HEK293 (cell line): ENCODE results near the gene PCDHGC5.

Experiments
- CTCF ChIA-PET: fragments of 350-600 bp; formaldehyde crosslinking; extraction: SDS; loops from one replicate; lab custom pipeline; 2021; ENCODE audit warnings: antibody characterized with exemption; lab: Yijun Ruan, JAX
- POLR2A ChIA-PET: fragments of 300-600 bp; formaldehyde crosslinking; extraction: SDS; loops from one replicate; lab custom pipeline; 2020; ENCODE audit warnings: antibody characterized with exemption, inconsistent platforms; lab: Yijun Ruan, JAX
- H3K27ac ChIP-seq: fragments of 200-500 bp; sonication (Bioruptor generic); 2 replicates; pipeline ENCODE4 v1.5.1; 2014; ENCODE audit warnings: low read depth, low read length, control low read depth, inconsistent platforms; ENCODE audit errors: extremely low read depth
- H3K36me3 ChIP-seq, 2 experiments: fragments of 200-500 bp in 1 of 2; sonication (Bioruptor generic) in 1 of 2; 1 replicate in 1 of 2; 2 replicates in 1 of 2; pipeline ENCODE4 v1.5.1; 2014 to 2017; ENCODE audit warnings: inconsistent platforms in 2 of 2, low read length in 2 of 2; ENCODE audit not compliant: control insufficient read depth in 2 of 2, insufficient read depth in 1 of 2
- H3K4me1 ChIP-seq: fragments of 200-500 bp; sonication (Bioruptor generic); 2 replicates; pipeline ENCODE4 v1.5.1; 2014; ENCODE audit warnings: mild to moderate bottlenecking, low read length, inconsistent platforms; ENCODE audit not compliant: control insufficient read depth, insufficient read depth
- H3K4me3 ChIP-seq: 2 replicates; pipeline ENCODE4 v1.5.1; 2011; ENCODE audit warnings: low read depth, mild to moderate bottlenecking, control low read depth, low read length, moderate library complexity
- H3K9me3 ChIP-seq: fragments of 200-500 bp; sonication (Bioruptor generic); 2 replicates; pipeline ENCODE4 v1.5.1; 2014; ENCODE audit warnings: low read depth, low read length, inconsistent platforms; ENCODE audit not compliant: control insufficient read depth, insufficient read depth
- AEBP2 ChIP-seq: fragments of 450-650 bp; formaldehyde crosslinking; IDR thresholded peaks from 2 replicates; pipeline ENCODE4 v1.5.1; 2016; ENCODE audit warnings: missing biosample characterization, missing genetic modification characterization, borderline replicate concordance
- BCL6B ChIP-seq: fragments of 450-650 bp; formaldehyde crosslinking; IDR thresholded peaks from 2 replicates; pipeline ENCODE4 v1.5.1; 2017; ENCODE audit warnings: missing biosample characterization, missing genetic modification characterization
- CTCF ChIP-seq: fragments of 450-650 bp; formaldehyde crosslinking; IDR thresholded peaks from 2 replicates; pipeline ENCODE4 v1.5.1; 2016; ENCODE audit warnings: missing biosample characterization, missing genetic modification characterization
- HOXA7 ChIP-seq: sonication (generic); formaldehyde crosslinking; IDR thresholded peaks from 2 replicates; pipeline ENCODE4 v1.8.1; 2022; ENCODE audit warnings: missing genetic modification reagents, borderline replicate concordance
- KLF16 ChIP-seq: fragments of 450-650 bp; formaldehyde crosslinking; IDR thresholded peaks from 2 replicates; pipeline ENCODE4 v1.5.1; 2017; ENCODE audit warnings: missing biosample characterization, missing genetic modification characterization
- KLF8 ChIP-seq: fragments of 450-650 bp; formaldehyde crosslinking; IDR thresholded peaks from 2 replicates; pipeline ENCODE4 v1.5.1; 2016; ENCODE audit warnings: missing biosample characterization, missing genetic modification characterization
- MYNN ChIP-seq: fragments of 450-650 bp; formaldehyde crosslinking; IDR thresholded peaks from 2 replicates; pipeline ENCODE4 v1.5.1; 2016; ENCODE audit warnings: missing biosample characterization, missing genetic modification characterization, borderline replicate concordance
- PRDM1 ChIP-seq: fragments of 450-650 bp; formaldehyde crosslinking; IDR thresholded peaks from 2 replicates; pipeline ENCODE4; 2016; ENCODE audit warnings: missing biosample characterization, missing genetic modification characterization
- ZFP41 ChIP-seq: fragments of 450-650 bp; formaldehyde crosslinking; IDR thresholded peaks from 2 replicates; pipeline ENCODE4 v1.5.1; 2016; ENCODE audit warnings: missing biosample characterization, missing genetic modification characterization, borderline replicate concordance
- ZNF114 ChIP-seq: fragments of 450-650 bp; formaldehyde crosslinking; IDR thresholded peaks from 2 replicates; pipeline ENCODE4 v1.5.0; 2017; ENCODE audit warnings: missing biosample characterization, missing genetic modification characterization
- ZNF16 ChIP-seq: fragments of 450-650 bp; formaldehyde crosslinking; IDR thresholded peaks from 2 replicates; pipeline ENCODE4 v1.5.1; 2016; ENCODE audit warnings: low read depth, missing biosample characterization, missing genetic modification characterization
- ZNF202 ChIP-seq: fragments of 450-650 bp; formaldehyde crosslinking; IDR thresholded peaks from 2 replicates; pipeline ENCODE4 v1.5.1; 2016; ENCODE audit warnings: missing biosample characterization, missing genetic modification characterization, borderline replicate concordance
- ZNF248 ChIP-seq: fragments of 450-650 bp; formaldehyde crosslinking; IDR thresholded peaks from 2 replicates; pipeline ENCODE4 v1.5.1; 2017; ENCODE audit warnings: missing biosample characterization, missing genetic modification characterization
- ZNF335 ChIP-seq: fragments of 450-650 bp; formaldehyde crosslinking; conservative IDR thresholded peaks from 2 replicates; pipeline ENCODE4 v1.5.1; 2016; ENCODE audit warnings: missing biosample characterization, missing genetic modification characterization
- ZNF398 ChIP-seq: fragments of 450-650 bp; formaldehyde crosslinking; IDR thresholded peaks from 2 replicates; pipeline ENCODE4 v1.5.1; 2017; ENCODE audit warnings: missing biosample characterization, missing genetic modification characterization
- ZNF426 ChIP-seq: fragments of 450-650 bp; formaldehyde crosslinking; IDR thresholded peaks from 2 replicates; pipeline ENCODE4 v1.5.1; 2017; ENCODE audit warnings: missing biosample characterization, missing genetic modification characterization, mild to moderate bottlenecking, inconsistent platforms, moderate library complexity
- ZNF433 ChIP-seq: fragments of 450-650 bp; formaldehyde crosslinking; IDR thresholded peaks from 2 replicates; pipeline ENCODE4 v1.5.1; 2016; ENCODE audit warnings: missing biosample characterization, missing genetic modification characterization, low read depth
- ZNF48 ChIP-seq: fragments of 450-650 bp; formaldehyde crosslinking; IDR thresholded peaks from 2 replicates; pipeline ENCODE4 v1.5.1; 2016; ENCODE audit warnings: missing biosample characterization, missing genetic modification characterization
- ZNF521 ChIP-seq: fragments of 450-650 bp; formaldehyde crosslinking; IDR thresholded peaks from 2 replicates; pipeline ENCODE4 v1.5.1; 2017; ENCODE audit warnings: missing biosample characterization, mild to moderate bottlenecking, missing genetic modification characterization
- ZNF670 ChIP-seq: fragments of 450-650 bp; formaldehyde crosslinking; IDR thresholded peaks from 2 replicates; pipeline ENCODE4 v1.5.1; 2016; ENCODE audit warnings: missing biosample characterization, missing genetic modification characterization, low read depth
- ZNF830 ChIP-seq: fragments of 450-650 bp; IDR thresholded peaks from 2 replicates; pipeline ENCODE4 v1.5.0; 2018; ENCODE audit warnings: missing biosample characterization, missing genetic modification characterization, low read depth, mild to moderate bottlenecking, moderate library complexity
- TF ChIP-seq, protein P1 (sequence below): fragments of 450-650 bp; formaldehyde crosslinking; IDR thresholded peaks from 2 replicates; pipeline ENCODE4 v1.5.1; 2016; ENCODE audit warnings: missing biosample characterization, missing genetic modification characterization
- TF ChIP-seq, protein P2 (sequence below): fragments of 450-650 bp; formaldehyde crosslinking; IDR thresholded peaks from 2 replicates; pipeline ENCODE4 v1.5.1; 2016; ENCODE audit warnings: missing biosample characterization, missing genetic modification characterization, low read depth

Gene PCDHGC5

DNA sequence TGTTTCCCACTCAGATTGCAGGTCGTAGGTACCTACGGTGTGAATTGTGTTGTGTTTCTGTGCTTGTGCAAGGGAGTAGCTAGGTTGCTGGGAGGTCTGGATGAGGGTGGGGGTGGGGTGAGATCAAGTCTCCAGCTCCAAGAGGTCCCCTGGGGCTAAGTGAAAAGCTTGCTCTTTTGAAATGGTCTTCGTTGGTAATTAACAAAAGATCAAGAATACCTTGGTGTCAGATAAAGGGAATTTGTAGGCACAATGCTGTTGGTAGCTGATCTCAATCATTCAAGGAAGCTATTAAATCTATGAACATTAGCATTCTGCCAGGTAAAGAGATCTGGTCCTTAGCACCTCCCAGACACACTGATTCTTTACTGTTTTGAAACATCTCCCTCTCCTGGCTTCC lies 5.0 kb upstream of the PCDHGC5 start (continued):
- TF ChIP-seq CTCF (tag by site-specific recombination), result no peak
- TF ChIP-seq PRDM1, result no peak
- no peak for TF ChIP-seq ZNF114 (tag by site-specific recombination)
- no peak for TF ChIP-seq KLF16 (tag by site-specific recombination)
- TF ChIP-seq BCL6B (tag by site-specific recombination), result no peak
- no peak for TF ChIP-seq HOXA7 (CRISPR knock-in tag)
- no peak for TF ChIP-seq ZNF433 (tag by site-specific recombination)
- TF ChIP-seq, protein P1, sequence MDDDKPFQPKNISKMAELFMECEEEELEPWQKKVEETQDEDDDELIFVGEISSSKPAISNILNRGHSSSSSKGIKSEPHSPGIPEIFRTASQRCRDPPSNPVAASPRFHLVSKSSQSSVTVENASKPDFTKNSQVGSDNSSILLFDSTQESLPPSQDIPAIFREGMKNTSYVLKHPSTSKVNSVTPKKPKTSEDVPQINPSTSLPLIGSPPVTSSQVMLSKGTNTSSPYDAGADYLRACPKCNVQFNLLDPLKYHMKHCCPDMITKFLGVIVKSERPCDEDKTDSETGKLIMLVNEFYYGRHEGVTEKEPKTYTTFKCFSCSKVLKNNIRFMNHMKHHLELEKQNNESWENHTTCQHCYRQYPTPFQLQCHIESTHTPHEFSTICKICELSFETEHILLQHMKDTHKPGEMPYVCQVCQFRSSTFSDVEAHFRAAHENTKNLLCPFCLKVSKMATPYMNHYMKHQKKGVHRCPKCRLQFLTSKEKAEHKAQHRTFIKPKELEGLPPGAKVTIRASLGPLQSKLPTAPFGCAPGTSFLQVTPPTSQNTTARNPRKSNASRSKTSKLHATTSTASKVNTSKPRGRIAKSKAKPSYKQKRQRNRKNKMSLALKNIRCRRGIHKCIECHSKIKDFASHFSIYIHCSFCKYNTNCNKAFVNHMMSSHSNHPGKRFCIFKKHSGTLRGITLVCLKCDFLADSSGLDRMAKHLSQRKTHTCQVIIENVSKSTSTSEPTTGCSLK (tag by site-specific recombination), result no peak
- TF ChIP-seq, protein P2, sequence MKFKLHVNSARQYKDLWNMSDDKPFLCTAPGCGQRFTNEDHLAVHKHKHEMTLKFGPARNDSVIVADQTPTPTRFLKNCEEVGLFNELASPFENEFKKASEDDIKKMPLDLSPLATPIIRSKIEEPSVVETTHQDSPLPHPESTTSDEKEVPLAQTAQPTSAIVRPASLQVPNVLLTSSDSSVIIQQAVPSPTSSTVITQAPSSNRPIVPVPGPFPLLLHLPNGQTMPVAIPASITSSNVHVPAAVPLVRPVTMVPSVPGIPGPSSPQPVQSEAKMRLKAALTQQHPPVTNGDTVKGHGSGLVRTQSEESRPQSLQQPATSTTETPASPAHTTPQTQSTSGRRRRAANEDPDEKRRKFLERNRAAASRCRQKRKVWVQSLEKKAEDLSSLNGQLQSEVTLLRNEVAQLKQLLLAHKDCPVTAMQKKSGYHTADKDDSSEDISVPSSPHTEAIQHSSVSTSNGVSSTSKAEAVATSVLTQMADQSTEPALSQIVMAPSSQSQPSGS (tag by site-specific recombination), result no peak
- TF ChIP-seq ZFP41 (tag by site-specific recombination), result no peak

DNA sequence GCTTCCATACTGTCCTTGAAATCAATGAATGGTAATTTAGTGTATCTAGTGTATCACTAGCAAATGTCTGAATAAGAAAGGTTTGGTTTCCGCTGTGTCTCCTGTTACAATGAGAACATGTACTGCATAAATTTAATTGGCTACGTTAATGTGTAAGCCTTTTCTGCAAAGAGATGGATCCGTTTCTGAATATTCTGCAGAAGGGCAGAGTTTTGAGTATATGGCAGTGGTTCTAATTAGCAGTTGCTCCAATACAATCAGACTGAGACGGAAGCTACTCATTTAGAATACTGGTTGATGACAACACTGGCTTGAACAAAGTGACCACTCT lies 4.6 kb upstream of the PCDHGC5 start:
- CTCF ChIA-PET, result interaction anchor here (0.7 to 6.7 kb wide), 8 partner anchors 24 to 134 kb away, joined by 3 to 47 read pairs (median 5); partner anchors contain the start of genes DIAPH1, PCDHGA11 and PCDHGB1
- no peaks in the 10 kb centered on the region for H3K36me3 ChIP-seq
- H3K4me3 ChIP-seq, result peak overlapping the region; percentile 40

More for the DNA sequence above, 4.6 kb upstream of the PCDHGC5 start:
- POLR2A ChIA-PET, result interaction anchor here (1.2 kb wide), 1 partner anchor 9 kb away, joined by 6 read pairs; no protein-coding TSS in a partner anchor
- TF ChIP-seq AEBP2 (tag by site-specific recombination) (no peak), ZNF16 (tag by site-specific recombination) (no peak), ZNF202 (tag by site-specific recombination) (no peak), MYNN (tag by site-specific recombination) (no peak), KLF8 (tag by site-specific recombination) (no peak), ZNF398 (tag by site-specific recombination) (no peak), ZNF521 (tag by site-specific recombination) (no peak), ZNF426 (tag by site-specific recombination) (no peak), ZNF48 (tag by site-specific recombination) (no peak), ZNF830 (tag by site-specific recombination) (no peak), ZNF248 (tag by site-specific recombination) (no peak), ZNF335 (tag by site-specific recombination) (no peak), ZNF670 (no peak)
- H3K4me1 ChIP-seq, result peaks cover 9% of the 10 kb centered on the region
- no peak overlapping the region for H3K27ac ChIP-seq
- H3K9me3 ChIP-seq, result no peaks in the 10 kb centered on the region
